ENCODE measurements around the gene ZNF81.
"Not testable (repeated sequence)": the region's sequence is repeated elsewhere in the genome, so short reads cannot be mapped to it uniquely, and the experiment has no call there.

DNA sequence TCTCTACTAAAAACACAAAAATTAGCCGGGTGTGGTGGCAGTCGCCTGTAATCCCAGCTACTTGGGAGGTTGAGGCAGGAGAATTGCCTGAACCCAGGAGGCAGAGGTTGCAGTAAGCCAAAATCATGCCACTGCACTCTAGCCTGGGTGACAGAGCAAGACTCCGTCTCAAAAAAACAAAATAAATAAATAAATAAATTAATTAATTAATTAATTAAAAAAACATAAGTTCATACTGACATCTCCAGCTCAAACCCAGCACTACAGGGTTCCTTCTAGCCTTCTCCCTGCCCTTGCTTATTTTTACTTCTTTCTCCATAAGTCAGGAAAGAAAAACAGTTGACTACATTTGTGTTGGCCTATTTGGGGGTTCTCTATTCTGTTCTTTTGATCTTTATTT, 95.3 kb downstream of the ZNF81 start:
- TF ChIP-seq CTCF, POLR2A (IDR thresholded peaks at IDR 0.05): not testable (repeated sequence)
